WTC11 (cell line): ENCODE data around the gene COPB2. TPM values are rescaled to one million over a fixed set of nuclear protein-coding genes. Genes with fewer than 3 reads are reported as not detected.

ENCODE experiments used
- ATAC-seq: fragments of 200-7000 bp; cut with Tn5 transposase; 2 replicates; pipeline ENCODE4 v1.10.0; 2021; ENCODE audit warnings: mild to moderate bottlenecking, moderate library complexity
- CTCF ChIA-PET: fragments of 300-600 bp; sonication (Branson Sonifier 250); formaldehyde crosslinking; loops from one replicate; lab custom pipeline; 2021; ENCODE audit warnings: antibody characterized with exemption; lab: Charles Lee
- POLR2A ChIA-PET: fragments of 350-600 bp; sonication (Branson Sonifier 250); formaldehyde crosslinking; loops from one replicate; lab custom pipeline; 2021; ENCODE audit warnings: antibody characterized with exemption; lab: Charles Lee
- DNase-seq: peaks from one replicate; pipeline ENCODE4 v3.0.0; 2021; ENCODE audit warnings: low spot score
- H3K27ac Mint-ChIP-seq: 2 replicates; pipeline ENCODE4 v1.8.0; 2021; ENCODE audit warnings: mixed read lengths
- H3K27me3 Mint-ChIP-seq: 2 replicates; pipeline ENCODE4 v1.8.0; 2021; ENCODE audit warnings: low read depth, mild to moderate bottlenecking, moderate library complexity, mixed read lengths
- H3K36me3 Mint-ChIP-seq: 2 replicates; pipeline ENCODE4 v1.8.0; 2021; ENCODE audit warnings: mixed read lengths
- H3K4me1 Mint-ChIP-seq: 2 replicates; pipeline ENCODE4 v1.8.0; 2022; ENCODE audit warnings: mixed read lengths
- H3K4me3 Mint-ChIP-seq: 2 replicates; pipeline ENCODE4 v1.8.0; 2021; ENCODE audit warnings: mild to moderate bottlenecking, moderate library complexity, mixed read lengths
- H3K9me3 Mint-ChIP-seq: 2 replicates; pipeline ENCODE4 v1.8.0; 2021; ENCODE audit warnings: mixed read lengths
- ATF1 ChIP-seq: sonication (generic); formaldehyde crosslinking; IDR thresholded peaks from 2 replicates; pipeline ENCODE4 v1.8.1; 2023; ENCODE audit warnings: mild to moderate bottlenecking, moderate library complexity, missing genetic modification reagents
- ATF6 ChIP-seq: sonication (generic); formaldehyde crosslinking; IDR thresholded peaks from 2 replicates; pipeline ENCODE4 v1.8.1; 2023; ENCODE audit warnings: mild to moderate bottlenecking, missing genetic modification reagents
- CBFB ChIP-seq: sonication (generic); formaldehyde crosslinking; IDR thresholded peaks from 2 replicates; pipeline ENCODE4 v1.8.1; 2022; ENCODE audit warnings: mild to moderate bottlenecking, low read depth, missing genetic modification reagents
- CDX4 ChIP-seq: fragments of 250-450 bp; sonication (Bioruptor Pico); IDR thresholded peaks from 2 replicates; pipeline ENCODE4 v1.9.0; 2021; ENCODE audit warnings: moderate library complexity, mild to moderate bottlenecking, inconsistent platforms, borderline replicate concordance
- CREB1 ChIP-seq: sonication (generic); formaldehyde crosslinking; IDR thresholded peaks from 2 replicates; pipeline ENCODE4 v1.8.0; 2023; ENCODE audit warnings: mild to moderate bottlenecking, missing genetic modification reagents
- CTCF ChIP-seq: fragments of 200-600 bp; IDR thresholded peaks from 2 replicates; pipeline ENCODE4 v1.8.0; 2022; ENCODE audit warnings: antibody characterized with exemption
- ELF4 ChIP-seq: sonication (generic); formaldehyde crosslinking; IDR thresholded peaks from 2 replicates; pipeline ENCODE4 v1.8.1; 2022; ENCODE audit warnings: low read depth, mild to moderate bottlenecking, moderate library complexity, missing genetic modification reagents
- FOXP4 ChIP-seq: sonication (generic); formaldehyde crosslinking; IDR thresholded peaks from 2 replicates; pipeline ENCODE4 v1.8.0; 2022; ENCODE audit warnings: mild to moderate bottlenecking, missing genetic modification reagents
- GRHL2 ChIP-seq: fragments of 250-450 bp; sonication (Bioruptor Pico); IDR thresholded peaks from 2 replicates; pipeline ENCODE4 v1.8.0; 2022; ENCODE audit warnings: mild to moderate bottlenecking, moderate library complexity; ENCODE audit not compliant: insufficient replicate concordance, severe bottlenecking
- GTF2I ChIP-seq: fragments of 250-450 bp; sonication (Bioruptor Pico); conservative IDR thresholded peaks from 2 replicates; pipeline ENCODE4 v1.4.0; 2021; ENCODE audit warnings: mild to moderate bottlenecking
- MLX ChIP-seq: sonication (generic); formaldehyde crosslinking; IDR thresholded peaks from 2 replicates; pipeline ENCODE4 v1.8.1; 2023; ENCODE audit warnings: mild to moderate bottlenecking, missing genetic modification reagents, moderate library complexity
- MYBL2 ChIP-seq: sonication (generic); formaldehyde crosslinking; IDR thresholded peaks from 2 replicates; pipeline ENCODE4 v1.8.1; 2023; ENCODE audit warnings: mild to moderate bottlenecking, moderate library complexity, missing genetic modification reagents
- PREB ChIP-seq: sonication (generic); formaldehyde crosslinking; IDR thresholded peaks from 2 replicates; pipeline ENCODE4 v1.8.1; 2022; ENCODE audit warnings: mild to moderate bottlenecking, missing genetic modification reagents, moderate library complexity, borderline replicate concordance
- RELA ChIP-seq: sonication (generic); formaldehyde crosslinking; IDR thresholded peaks from 2 replicates; pipeline ENCODE4 v1.8.1; 2022; ENCODE audit warnings: missing genetic modification reagents, mild to moderate bottlenecking, borderline replicate concordance
- RORB ChIP-seq: fragments of 250-450 bp; sonication (Bioruptor Pico); IDR thresholded peaks from 2 replicates; pipeline ENCODE4 v1.9.0; 2021; ENCODE audit warnings: mild to moderate bottlenecking
- ZBTB43 ChIP-seq: sonication (generic); formaldehyde crosslinking; IDR thresholded peaks from 2 replicates; pipeline ENCODE4 v1.8.1; 2023; ENCODE audit warnings: mild to moderate bottlenecking, missing genetic modification reagents
- ZNF396 ChIP-seq: fragments of 250-450 bp; sonication (Bioruptor Pico); IDR thresholded peaks from 2 replicates; pipeline ENCODE4 v1.8.0; 2021; ENCODE audit warnings: mild to moderate bottlenecking, moderate library complexity, borderline replicate concordance
- ZNF416 ChIP-seq: fragments of 250-450 bp; sonication (Bioruptor Pico); IDR thresholded peaks from 2 replicates; pipeline ENCODE4 v1.9.0; 2021; ENCODE audit warnings: mild to moderate bottlenecking, inconsistent platforms
- total RNA-seq: library from RNA; stranded (reverse); gene quantifications from 3 replicates; pipeline ENCODE4 v1.2.3, GENCODE V29; 2021

COPB2 gene
- total RNA-seq, 1 experiment from 2014 or later, result 141 TPM

- no peak for TF ChIP-seq MLX (CRISPR knock-in tag)
- TF ChIP-seq ZNF416 (CRISPR knock-in tag), result no peak
Observed at GRCh38 chr3:139364549-139364948, 24.9 kb downstream of the COPB2 start (continued).

GRCh38 chr3:139361276-139361675 is 28.2 kb downstream of the COPB2 start:
- H3K9me3 Mint-ChIP-seq, result no peaks in the 10 kb centered on the region
- no peak overlapping the region for H3K4me3 Mint-ChIP-seq
- ChIA-PET POLR2A (no interaction called here), CTCF (no interaction called here)
- ATAC-seq (no peak), DNase-seq (no peak)
- TF ChIP-seq RELA, result no peak
- TF ChIP-seq CDX4 (CRISPR knock-in tag), result no peak
- no peak for TF ChIP-seq GTF2I (CRISPR knock-in tag)
- TF ChIP-seq ELF4, result no peak
- TF ChIP-seq CTCF, result no peak
- TF ChIP-seq CBFB (CRISPR knock-in tag), result no peak
- no peaks in the 10 kb centered on the region for H3K27me3 Mint-ChIP-seq
- H3K36me3 Mint-ChIP-seq, result peaks cover 81% of the 10 kb centered on the region
- H3K27ac Mint-ChIP-seq, result no peak overlapping the region
- H3K4me1 Mint-ChIP-seq, result no peaks in the 10 kb centered on the region

- H3K27ac Mint-ChIP-seq, result no peak overlapping the region
- H3K9me3 Mint-ChIP-seq, result no peaks in the 10 kb centered on the region
- no peaks in the 10 kb centered on the region for H3K4me1 Mint-ChIP-seq
- POLR2A ChIA-PET, result interaction anchor here (0.6 kb wide), 1 partner anchor 385 kb away, joined by 5 read pairs; no protein-coding TSS in a partner anchor
- H3K27me3 Mint-ChIP-seq, result no peaks in the 10 kb centered on the region
- peaks cover 86% of the 10 kb centered on the region for H3K36me3 Mint-ChIP-seq
- CTCF ChIA-PET, result interaction anchor here (1.6 kb wide), 1 partner anchor 30 kb away, joined by 6 read pairs; no protein-coding TSS in a partner anchor
- ATAC-seq (no peak), DNase-seq (no peak)
- TF ChIP-seq MLX (CRISPR knock-in tag), result no peak
- no peak for TF ChIP-seq CBFB (CRISPR knock-in tag)
- TF ChIP-seq MYBL2 (CRISPR knock-in tag), result no peak
- TF ChIP-seq GRHL2, result no peak
- TF ChIP-seq FOXP4, result no peak
- no peak for TF ChIP-seq ZBTB43 (CRISPR knock-in tag)
- TF ChIP-seq ATF6 (CRISPR knock-in tag), result no peak
- TF ChIP-seq RORB (CRISPR knock-in tag), result no peak
- no peak for TF ChIP-seq GTF2I (CRISPR knock-in tag)
- no peak for TF ChIP-seq PREB (CRISPR knock-in tag)
- TF ChIP-seq ZNF396 (CRISPR knock-in tag), result no peak
- no peak for TF ChIP-seq CDX4 (CRISPR knock-in tag)
- TF ChIP-seq CREB1 (CRISPR knock-in tag), result no peak
- no peak for TF ChIP-seq ATF1 (CRISPR knock-in tag)
- H3K4me3 Mint-ChIP-seq, result no peak overlapping the region
Observed at GRCh38 chr3:139358841-139359562, 30.4 kb downstream of the COPB2 start.
